MM.1S (cell line): ENCODE measurements around the gene TNPO2.

Source experiments
- DNase-seq: peaks from one replicate; pipeline ENCODE4 v3.0.0-alpha.2; 2015
- H2AFZ ChIP-seq: fragments of 300-600 bp; sonication (generic); 2 replicates; pipeline ENCODE4 v1.6.0; 2016; ENCODE audit warnings: antibody characterized with exemption, low read length
- H3F3A ChIP-seq: fragments of 300-600 bp; sonication (generic); 2 replicates; pipeline ENCODE4 v1.6.1; 2016; ENCODE audit warnings: mild to moderate bottlenecking, antibody characterized with exemption, low read length, moderate library complexity, mixed read lengths; ENCODE audit not compliant: insufficient read depth
- H3K27ac ChIP-seq: fragments of 300-600 bp; sonication (generic); 2 replicates; pipeline ENCODE4 v1.5.1; 2016; ENCODE audit warnings: mild to moderate bottlenecking, low read length
- H3K27me3 ChIP-seq: fragments of 300-600 bp; sonication (generic); replicated peaks from 2 replicates; pipeline ENCODE4 v1.6.0; 2016; ENCODE audit warnings: low read length; ENCODE audit not compliant: insufficient read depth
- H3K36me3 ChIP-seq: fragments of 300-600 bp; sonication (generic); replicated peaks from 2 replicates; pipeline ENCODE4 v1.6.1; 2016; ENCODE audit warnings: mild to moderate bottlenecking, low read length, mixed read lengths; ENCODE audit not compliant: insufficient read depth
- H3K4me1 ChIP-seq: fragments of 300-600 bp; sonication (generic); 2 replicates; pipeline ENCODE4 v1.6.1; 2016; ENCODE audit warnings: low read length, mixed read lengths
- H3K4me2 ChIP-seq: fragments of 300-600 bp; sonication (generic); 2 replicates; pipeline ENCODE4 v1.6.0; 2016; ENCODE audit warnings: low read depth, low read length
- H3K4me3 ChIP-seq: fragments of 300-600 bp; sonication (generic); 2 replicates; pipeline ENCODE4 v1.5.1; 2016; ENCODE audit warnings: low read length, mixed read lengths
- H3K79me2 ChIP-seq: fragments of 300-600 bp; sonication (generic); 2 replicates; pipeline ENCODE4 v1.6.1; 2016; ENCODE audit warnings: mixed run types, low read length, mixed read lengths
- H3K9ac ChIP-seq: fragments of 300-600 bp; sonication (generic); 2 replicates; pipeline ENCODE4 v1.6.1; 2016; ENCODE audit warnings: low read length, mixed read lengths
- H3K9me2 ChIP-seq: fragments of 300-600 bp; sonication (generic); replicated peaks from 2 replicates; pipeline ENCODE4 v1.6.1; 2016; ENCODE audit warnings: mild to moderate bottlenecking, low read length, mixed read lengths; ENCODE audit not compliant: insufficient read depth
- H3K9me3 ChIP-seq: fragments of 300-600 bp; sonication (generic); replicated peaks from 2 replicates; pipeline ENCODE4 v1.6.1; 2016; ENCODE audit warnings: mild to moderate bottlenecking, low read length, mixed read lengths; ENCODE audit not compliant: insufficient read depth
- H4K20me1 ChIP-seq: fragments of 300-600 bp; sonication (generic); 2 replicates; pipeline ENCODE4 v1.6.1; 2016; ENCODE audit warnings: mild to moderate bottlenecking, low read length, moderate library complexity, mixed read lengths; ENCODE audit not compliant: insufficient read depth
- EZH2 ChIP-seq: fragments of 300-600 bp; sonication (generic); optimal IDR thresholded peaks from 2 replicates; pipeline ENCODE3; 2017; ENCODE audit warnings: low read depth, mild to moderate bottlenecking, antibody characterized with exemption, low read length, mixed read lengths
- EZH2phosphoT487 ChIP-seq: fragments of 300-600 bp; sonication (generic); IDR thresholded peaks from 2 replicates; pipeline ENCODE4 v1.6.1; 2018; ENCODE audit warnings: antibody characterized with exemption, low read length
- TF ChIP-seq, protein P1 (sequence below): fragments of 300-600 bp; sonication (generic); IDR thresholded peaks from 2 replicates; pipeline ENCODE4 v1.5.1; 2016; ENCODE audit warnings: antibody characterized with exemption, low read length, mixed read lengths

The TNPO2 gene

DNA sequence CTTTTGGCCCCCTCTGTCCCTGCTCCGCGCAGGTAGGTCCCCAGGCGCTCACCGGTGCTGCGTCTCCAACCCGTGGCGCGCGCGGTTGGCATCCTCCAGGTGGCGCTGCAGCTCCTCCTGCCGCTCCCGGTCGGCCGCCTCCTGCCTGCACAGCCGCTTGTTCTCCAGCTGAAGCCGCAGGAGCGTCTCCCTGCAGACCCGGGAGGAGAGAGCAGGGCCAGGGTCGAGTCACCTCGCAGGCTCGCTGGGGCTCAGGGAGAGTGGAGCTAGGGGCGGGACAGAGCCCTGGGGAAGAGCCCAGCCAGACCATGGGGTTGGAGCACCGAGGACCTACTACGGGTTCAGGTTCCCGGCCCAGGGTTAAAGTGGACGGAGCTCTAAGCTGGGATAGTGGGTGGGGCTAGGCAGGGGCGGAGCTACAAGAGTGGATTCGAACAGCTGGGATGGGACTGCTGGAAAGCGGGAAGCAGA lies 42.4 kb upstream of the TNPO2 start:
- peak; percentile 65 for DNase-seq
- H3K9me2 ChIP-seq = no peaks in the 10 kb centered on the region
- H3K27ac ChIP-seq = no peak overlapping the region
- H3F3A ChIP-seq = no peaks in the 10 kb centered on the region
- H3K4me3 ChIP-seq = peak overlapping the region; percentile 63
- no peaks in the 10 kb centered on the region for H3K27me3 ChIP-seq
- H3K79me2 ChIP-seq = no peaks in the 10 kb centered on the region
- H3K9ac ChIP-seq = no peak overlapping the region; the same call in 1 of the 2 replicates
- peak overlapping the region; percentile 85 for H2AFZ ChIP-seq
- peak overlapping the region; percentile 99 for H3K4me2 ChIP-seq
- no peaks in the 10 kb centered on the region for H3K36me3 ChIP-seq
- peaks cover 10% of the 10 kb centered on the region for H3K4me1 ChIP-seq
- H3K9me3 ChIP-seq = no peaks in the 10 kb centered on the region
- H4K20me1 ChIP-seq = no peaks in the 10 kb centered on the region
- TF ChIP-seq, protein P1, sequence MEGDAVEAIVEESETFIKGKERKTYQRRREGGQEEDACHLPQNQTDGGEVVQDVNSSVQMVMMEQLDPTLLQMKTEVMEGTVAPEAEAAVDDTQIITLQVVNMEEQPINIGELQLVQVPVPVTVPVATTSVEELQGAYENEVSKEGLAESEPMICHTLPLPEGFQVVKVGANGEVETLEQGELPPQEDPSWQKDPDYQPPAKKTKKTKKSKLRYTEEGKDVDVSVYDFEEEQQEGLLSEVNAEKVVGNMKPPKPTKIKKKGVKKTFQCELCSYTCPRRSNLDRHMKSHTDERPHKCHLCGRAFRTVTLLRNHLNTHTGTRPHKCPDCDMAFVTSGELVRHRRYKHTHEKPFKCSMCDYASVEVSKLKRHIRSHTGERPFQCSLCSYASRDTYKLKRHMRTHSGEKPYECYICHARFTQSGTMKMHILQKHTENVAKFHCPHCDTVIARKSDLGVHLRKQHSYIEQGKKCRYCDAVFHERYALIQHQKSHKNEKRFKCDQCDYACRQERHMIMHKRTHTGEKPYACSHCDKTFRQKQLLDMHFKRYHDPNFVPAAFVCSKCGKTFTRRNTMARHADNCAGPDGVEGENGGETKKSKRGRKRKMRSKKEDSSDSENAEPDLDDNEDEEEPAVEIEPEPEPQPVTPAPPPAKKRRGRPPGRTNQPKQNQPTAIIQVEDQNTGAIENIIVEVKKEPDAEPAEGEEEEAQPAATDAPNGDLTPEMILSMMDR = peak; percentile 90
- TF ChIP-seq EZH2phosphoT487 (no peak), EZH2 (no peak)

DNA sequence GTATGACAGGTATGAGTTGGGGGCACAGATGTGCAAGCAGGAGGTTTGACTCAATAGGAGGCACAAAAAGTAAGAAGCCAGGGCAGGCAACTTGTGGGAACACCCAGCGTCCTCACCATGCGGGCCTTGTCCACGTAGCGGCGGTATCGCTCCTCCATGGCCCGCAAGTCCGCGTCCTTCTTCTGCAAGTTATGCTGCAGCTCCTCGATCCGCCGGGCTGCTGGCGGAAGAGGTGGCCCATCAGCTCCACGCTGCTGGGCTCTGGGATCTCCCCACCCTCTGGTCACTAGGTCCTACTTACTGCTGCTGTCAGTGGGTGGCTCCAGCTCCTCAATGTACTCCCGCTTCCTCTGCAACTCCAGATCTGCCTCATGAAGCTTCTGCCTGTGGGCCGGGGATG lies 41.0 kb upstream of the TNPO2 start:
- Histone ChIP-seq H3K36me3 (no peaks in the 10 kb centered on the region), H3K79me2 (no peaks in the 10 kb centered on the region)
- no peak for TF ChIP-seq EZH2phosphoT487
- no peak for TF ChIP-seq EZH2
- TF ChIP-seq, protein P1 = no peak

DNA sequence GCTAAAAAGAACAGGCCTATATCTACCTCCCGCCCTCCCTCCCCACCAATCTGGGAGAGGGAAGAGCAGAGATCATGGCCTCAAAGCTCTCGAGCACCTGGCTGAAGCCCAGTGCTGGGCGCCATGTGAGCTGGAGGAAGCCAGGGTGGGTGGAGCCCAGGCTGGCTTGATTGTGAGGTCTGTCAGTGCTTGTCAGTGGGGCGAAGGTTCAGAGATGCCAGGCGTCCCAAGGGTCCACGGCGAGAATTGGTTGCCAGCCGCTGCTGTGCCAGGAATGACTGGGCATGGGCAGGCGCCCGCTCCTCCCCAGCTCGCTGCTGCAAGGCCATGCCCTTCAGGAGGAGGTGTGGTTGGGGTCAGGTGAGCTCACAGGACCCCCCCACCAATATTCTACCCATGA lies 39.4 kb upstream of the TNPO2 start:
- H3F3A ChIP-seq = no peaks in the 10 kb centered on the region
- DNase-seq = no peak
- H3K27ac ChIP-seq = no peak overlapping the region
- H3K36me3 ChIP-seq = no peaks in the 10 kb centered on the region
- H3K9ac ChIP-seq = no peak overlapping the region
- H4K20me1 ChIP-seq = no peaks in the 10 kb centered on the region
- peaks cover 3% of the 10 kb centered on the region; the same call in 1 of the 2 replicates for H3K4me1 ChIP-seq
- no peaks in the 10 kb centered on the region for H3K27me3 ChIP-seq
- H3K79me2 ChIP-seq = no peaks in the 10 kb centered on the region
- H3K9me2 ChIP-seq = no peaks in the 10 kb centered on the region
- H3K9me3 ChIP-seq = no peaks in the 10 kb centered on the region
- H2AFZ ChIP-seq = no peak overlapping the region
- TF ChIP-seq EZH2phosphoT487 (no peak), EZH2 (no peak)
- TF ChIP-seq, protein P1 = no peak
- no peak overlapping the region for H3K4me3 ChIP-seq
- no peak overlapping the region for H3K4me2 ChIP-seq

More for the DNA sequence above, 41.0 kb upstream of the TNPO2 start:
- H3K9me3 ChIP-seq = no peaks in the 10 kb centered on the region
- H3K27ac ChIP-seq = no peak overlapping the region
- H4K20me1 ChIP-seq = no peaks in the 10 kb centered on the region
- DNase-seq = no peak
- no peaks in the 10 kb centered on the region for H3F3A ChIP-seq
- H2AFZ ChIP-seq = no peak overlapping the region
- no peaks in the 10 kb centered on the region for H3K9me2 ChIP-seq
- peaks cover 6% of the 10 kb centered on the region; the same call in 1 of the 2 replicates for H3K4me1 ChIP-seq
- no peak overlapping the region for H3K4me2 ChIP-seq
- H3K9ac ChIP-seq = no peak overlapping the region
- no peak overlapping the region for H3K4me3 ChIP-seq
- no peaks in the 10 kb centered on the region for H3K27me3 ChIP-seq
